Measurements from ENCODE around the gene BTF3. TPM values are rescaled to one million over a fixed set of nuclear protein-coding genes. Genes with fewer than 3 reads are reported as not detected.
"Not testable (repeated sequence)": the region's sequence is repeated elsewhere in the genome, so short reads cannot be mapped to it uniquely, and the experiment has no call there.

BTF3 gene
- total RNA-seq, 6 donors from 2014 or later = 152 to 415 (median 344) TPM

- TF ChIP-seq EP300 (IDR thresholded peaks at IDR 0.05) (no peak), POLR2AphosphoS5 (IDR thresholded peaks at IDR 0.05) (no peak), POLR2A (IDR thresholded peaks at IDR 0.05) (no peak), CTCF (IDR thresholded peaks at IDR 0.05) (no peak)
Observed at GRCh38 chr5:73486119-73486899, 11.9 kb upstream of the BTF3 start.

GRCh38 chr5:73487257-73487656, 11.0 kb upstream of the BTF3 start:
- not testable (repeated sequence) for H3K9me3 ChIP-seq; ATAC-seq (ENCODE audit: low FRiP score in 2 of 2); H3K27ac ChIP-seq; DNase-seq; H3K4me3 ChIP-seq; H3K4me1 ChIP-seq; H3K36me3 ChIP-seq; H3K27me3 ChIP-seq
- 52 to 65% methylated on average over 4 of the region's 4 CpGs for WGBS, 2 donors

More at GRCh38 chr5:73486119-73486899, 11.9 kb upstream of the BTF3 start:
- 60 to 69% methylated on average over 3 of the region's 3 CpGs for WGBS, 2 donors
- H3K27me3 ChIP-seq = no peaks in the 10 kb centered on the region
- H3K4me1 ChIP-seq = no peaks in the 10 kb centered on the region
- no peaks in the 10 kb centered on the region for H3K36me3 ChIP-seq
- no peak overlapping the region for H3K4me3 ChIP-seq
- no peak for ATAC-seq (ENCODE audit: low FRiP score in 2 of 2)
- H3K27ac ChIP-seq = no peak overlapping the region
- no peak for DNase-seq
- H3K9me3 ChIP-seq = no peaks in the 10 kb centered on the region

GRCh38 chr5:73487815-73488214, 10.4 kb upstream of the BTF3 start:
- no peak overlapping the region for H3K4me3 ChIP-seq
- no peaks in the 10 kb centered on the region for H3K27me3 ChIP-seq
- ATAC-seq (ENCODE audit: low FRiP score in 2 of 2) (no peak), DNase-seq (no peak)
- WGBS, 2 donors = 67 to 80% methylated on average over 4 of the region's 4 CpGs
- TF ChIP-seq EP300 (IDR thresholded peaks at IDR 0.05) (no peak), POLR2AphosphoS5 (IDR thresholded peaks at IDR 0.05) (no peak), CTCF (IDR thresholded peaks at IDR 0.05) (no peak), POLR2A (IDR thresholded peaks at IDR 0.05) (no peak)
- H3K36me3 ChIP-seq = no peaks in the 10 kb centered on the region
- H3K4me1 ChIP-seq = no peaks in the 10 kb centered on the region
- H3K27ac ChIP-seq = no peak overlapping the region
- no peaks in the 10 kb centered on the region for H3K9me3 ChIP-seq

GRCh38 chr5:73488806-73489205, 9.4 kb upstream of the BTF3 start:
- Histone ChIP-seq H3K9me3 (no peaks in the 10 kb centered on the region), H3K27ac (no peak overlapping the region), H3K36me3 (no peaks in the 10 kb centered on the region), H3K4me3 (no peak overlapping the region), H3K4me1 (no peaks in the 10 kb centered on the region), H3K27me3 (no peaks in the 10 kb centered on the region)
- no peak for TF ChIP-seq CTCF (IDR thresholded peaks at IDR 0.05)
- no peak for TF ChIP-seq POLR2AphosphoS5 (IDR thresholded peaks at IDR 0.05)
- TF ChIP-seq POLR2A (IDR thresholded peaks at IDR 0.05) = no peak
- TF ChIP-seq EP300 (IDR thresholded peaks at IDR 0.05) = no peak
- WGBS, 2 donors = 88% methylated on average over 3 of the region's 3 CpGs
- no peak for DNase-seq
- ATAC-seq (ENCODE audit: low FRiP score in 2 of 2) = no peak

GRCh38 chr5:73490088-73490487, 8.2 kb upstream of the BTF3 start:
- ATAC-seq (ENCODE audit: low FRiP score in 2 of 2) = no peak
- Histone ChIP-seq H3K27ac (no peak overlapping the region), H3K4me3 (no peak overlapping the region), H3K27me3 (no peaks in the 10 kb centered on the region), H3K9me3 (no peaks in the 10 kb centered on the region), H3K4me1 (no peaks in the 10 kb centered on the region), H3K36me3 (no peaks in the 10 kb centered on the region)
- WGBS, 2 donors = 91 to 100% methylated on average over 2 of the region's 2 CpGs
- DNase-seq = no peak
- TF ChIP-seq POLR2A (IDR thresholded peaks at IDR 0.05) (no peak), EP300 (IDR thresholded peaks at IDR 0.05) (no peak), CTCF (IDR thresholded peaks at IDR 0.05) (no peak), POLR2AphosphoS5 (IDR thresholded peaks at IDR 0.05) (no peak)

Data from upper lobe of left lung (tissue), 6 donors.